GM21390 (cell line): ENCODE results near the gene SPIRE2.

ENCODE experiments used
- ATAC-seq: cut with Tn5 transposase; IDR thresholded peaks from one replicate; pipeline ENCODE4 v1.9.1; 2021; ENCODE audit not compliant: unreplicated experiment

Gene SPIRE2

DNA sequence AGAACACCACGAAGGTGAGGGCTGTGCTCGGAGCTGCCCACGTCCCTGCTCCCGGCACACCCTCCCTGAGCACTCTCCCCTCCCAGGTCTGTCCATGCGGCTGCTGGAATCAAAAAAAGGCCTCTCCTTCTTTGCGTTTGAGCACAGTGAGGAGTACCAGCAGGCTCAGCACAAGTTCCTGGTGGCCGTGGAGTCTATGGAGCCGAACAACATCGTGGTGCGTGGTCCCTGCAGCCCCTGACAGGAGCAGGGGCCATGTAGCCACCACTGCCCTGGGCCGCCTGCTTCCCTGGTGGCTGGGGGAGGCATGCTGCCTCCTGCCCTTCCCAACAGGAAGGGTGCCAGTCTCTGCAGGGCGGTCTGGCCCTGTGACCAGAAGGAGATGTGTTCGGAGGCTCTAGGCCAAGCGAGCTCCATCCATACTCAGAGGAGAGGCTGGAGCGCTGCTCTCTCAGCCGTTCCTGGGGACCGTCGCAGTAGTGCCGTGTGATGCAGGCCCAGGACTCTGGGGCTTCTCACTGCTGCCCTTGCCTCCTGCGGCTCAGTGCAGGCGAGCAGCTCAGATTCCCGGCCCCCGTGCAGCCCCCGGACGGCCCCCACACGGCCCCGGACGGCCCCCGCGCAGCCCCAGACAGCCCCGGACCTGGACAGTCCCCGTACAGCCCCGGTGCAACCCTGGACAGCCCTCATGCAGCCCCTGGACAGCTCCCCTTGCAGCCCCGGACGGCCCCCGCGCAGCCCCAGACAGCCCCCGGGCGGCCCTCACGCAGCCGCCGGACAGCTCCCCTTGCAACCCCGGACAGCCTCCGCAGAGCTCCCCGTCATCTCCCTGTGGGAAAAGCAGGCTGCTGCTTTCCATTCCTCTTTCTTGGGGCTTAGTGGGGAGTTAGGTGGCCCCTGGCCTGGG is 65.6 kb downstream of the SPIRE2 start:
- ATAC-seq: no peak

- no peak for ATAC-seq
Measured at GRCh38 chr16:89895482-89896250, 67.4 kb downstream of the SPIRE2 start.

DNA sequence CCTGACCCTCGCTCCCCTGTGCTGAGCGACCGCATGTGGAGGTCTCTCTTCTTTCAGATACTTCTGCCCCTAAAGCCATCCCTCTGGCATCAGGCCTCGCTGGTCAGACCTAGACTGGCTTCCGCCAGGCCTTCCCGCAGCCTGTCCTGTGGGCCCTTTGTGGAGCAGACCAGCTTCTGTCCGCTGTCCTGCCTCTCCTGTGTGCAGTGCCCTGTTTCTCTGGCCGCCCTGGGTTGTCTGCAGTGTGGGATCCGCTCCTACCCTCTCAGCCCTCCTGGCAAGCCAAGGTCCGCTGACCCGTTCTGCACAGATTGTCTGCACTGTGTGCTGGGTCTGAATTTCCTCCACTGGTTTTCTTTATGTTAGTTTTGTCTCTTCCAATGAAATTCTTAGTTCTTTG is 68.9 kb downstream of the SPIRE2 start:
- ATAC-seq: no peak

- no peak for ATAC-seq
Measured at GRCh38 chr16:89898201-89898967, 70.1 kb downstream of the SPIRE2 start.

DNA sequence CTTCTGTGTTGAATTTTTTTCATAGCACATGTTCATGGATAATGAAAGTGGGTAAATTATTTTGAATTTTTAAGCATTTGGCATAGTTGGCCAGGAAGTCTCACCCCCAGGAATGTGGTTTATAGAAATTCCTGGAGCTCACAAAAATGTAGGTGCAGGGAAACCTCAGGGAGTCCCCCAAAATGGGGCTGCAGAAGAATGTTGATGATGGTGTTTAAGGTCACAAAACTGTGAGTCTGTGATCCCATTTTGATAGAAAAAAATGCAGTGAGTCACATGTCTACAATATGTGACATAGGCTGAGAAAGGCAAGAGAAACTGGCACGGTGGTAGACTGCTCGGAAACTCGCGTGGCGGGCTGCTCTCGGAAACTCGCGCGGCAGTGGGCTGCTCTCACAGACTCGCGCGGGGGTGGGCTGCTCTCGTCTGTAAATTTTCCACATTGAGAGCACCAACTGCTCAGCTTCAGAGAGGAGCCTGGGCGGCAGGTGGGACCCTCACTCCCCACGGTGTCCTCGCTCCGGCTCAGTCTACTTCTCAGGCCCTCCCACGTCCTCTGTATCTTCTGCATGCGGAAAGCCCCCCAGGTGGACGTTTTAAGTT is 71.7 kb downstream of the SPIRE2 start:
- ATAC-seq: no peak

DNA sequence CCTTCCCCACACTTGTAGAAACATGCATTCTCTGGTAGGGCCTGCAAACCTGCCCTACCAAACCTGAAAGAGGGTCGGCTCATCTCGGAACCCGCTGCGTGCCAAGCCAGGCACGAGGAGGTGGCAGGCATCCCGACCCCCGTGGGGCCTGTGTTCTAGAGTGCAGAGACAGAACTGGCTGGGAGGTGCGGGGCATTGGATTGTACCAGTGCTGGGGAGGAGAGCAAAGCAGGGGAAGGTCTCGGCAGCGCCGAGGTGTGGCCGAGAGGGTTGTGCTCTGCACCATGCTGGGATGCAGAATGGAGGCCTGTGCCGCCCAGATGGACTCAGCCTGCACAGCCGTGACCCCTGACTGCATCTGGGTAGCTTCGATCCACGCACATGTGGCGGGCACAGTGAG is 72.6 kb downstream of the SPIRE2 start:
- ATAC-seq: no peak

- ATAC-seq: no peak
Measured at GRCh38 chr16:89902980-89903379, 74.7 kb downstream of the SPIRE2 start.

- no peak for ATAC-seq
Measured at GRCh38 chr16:89903908-89904515, 75.7 kb downstream of the SPIRE2 start.

- ATAC-seq: no peak
Measured at GRCh38 chr16:89904606-89905510, 76.6 kb downstream of the SPIRE2 start.

GRCh38 chr16:89905511-89906139 is 77.3 kb downstream of the SPIRE2 start:
- ATAC-seq: no peak

- ATAC-seq: no peak
Measured at GRCh38 chr16:89906140-89907025, 78.1 kb downstream of the SPIRE2 start.

- no peak for ATAC-seq
Measured at GRCh38 chr16:89907055-89907814, 79.0 kb downstream of the SPIRE2 start.

- ATAC-seq: no peak
Measured at GRCh38 chr16:89908236-89908635, 80.0 kb downstream of the SPIRE2 start.

DNA sequence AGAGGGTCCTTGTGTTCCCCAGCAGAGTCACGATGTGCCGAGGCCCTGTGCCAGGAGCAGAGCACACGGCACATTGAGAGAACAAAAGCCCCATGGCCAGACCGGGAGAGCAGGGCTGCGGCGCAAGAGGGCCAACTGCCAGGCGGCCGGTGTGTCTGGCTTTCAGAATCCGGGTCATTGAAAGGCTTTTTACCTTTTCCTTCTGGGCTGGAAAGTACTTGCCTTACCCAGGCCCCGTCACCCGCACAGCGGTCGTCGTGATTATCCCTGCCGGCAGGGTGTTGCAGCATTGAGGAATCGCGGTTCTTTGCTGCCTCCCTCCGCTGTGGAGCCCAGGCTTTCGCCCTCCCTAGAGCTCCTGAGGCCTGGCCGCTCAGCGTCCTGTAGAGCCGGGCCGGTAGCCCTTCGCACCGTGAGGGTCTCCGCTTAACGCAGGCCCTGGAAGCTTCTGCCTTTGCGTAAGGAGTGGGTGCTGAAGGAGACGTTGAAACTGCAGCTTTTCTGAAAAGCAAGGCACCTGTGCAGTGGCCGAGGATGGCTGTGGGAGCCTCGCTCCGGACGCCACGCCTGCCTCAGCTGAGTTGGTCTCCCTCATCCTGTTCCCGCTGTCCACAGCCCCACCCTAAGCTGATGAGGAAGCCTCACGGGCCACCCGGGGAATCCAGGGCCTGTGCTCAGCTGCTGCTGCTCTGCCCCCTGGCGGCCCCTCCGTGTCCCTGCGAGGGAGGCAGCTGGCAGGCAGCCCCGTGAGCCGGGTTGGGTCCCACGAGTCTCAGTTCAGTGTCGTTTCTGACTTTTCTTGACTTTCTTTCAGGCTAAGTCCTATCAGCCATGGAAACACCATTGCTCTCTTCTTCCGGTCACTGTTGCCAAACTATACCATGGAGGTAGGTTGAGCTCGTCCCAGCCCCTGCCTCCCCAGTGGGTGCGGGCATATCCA is 81.8 kb downstream of the SPIRE2 start:
- ATAC-seq: peak; percentile 61

DNA sequence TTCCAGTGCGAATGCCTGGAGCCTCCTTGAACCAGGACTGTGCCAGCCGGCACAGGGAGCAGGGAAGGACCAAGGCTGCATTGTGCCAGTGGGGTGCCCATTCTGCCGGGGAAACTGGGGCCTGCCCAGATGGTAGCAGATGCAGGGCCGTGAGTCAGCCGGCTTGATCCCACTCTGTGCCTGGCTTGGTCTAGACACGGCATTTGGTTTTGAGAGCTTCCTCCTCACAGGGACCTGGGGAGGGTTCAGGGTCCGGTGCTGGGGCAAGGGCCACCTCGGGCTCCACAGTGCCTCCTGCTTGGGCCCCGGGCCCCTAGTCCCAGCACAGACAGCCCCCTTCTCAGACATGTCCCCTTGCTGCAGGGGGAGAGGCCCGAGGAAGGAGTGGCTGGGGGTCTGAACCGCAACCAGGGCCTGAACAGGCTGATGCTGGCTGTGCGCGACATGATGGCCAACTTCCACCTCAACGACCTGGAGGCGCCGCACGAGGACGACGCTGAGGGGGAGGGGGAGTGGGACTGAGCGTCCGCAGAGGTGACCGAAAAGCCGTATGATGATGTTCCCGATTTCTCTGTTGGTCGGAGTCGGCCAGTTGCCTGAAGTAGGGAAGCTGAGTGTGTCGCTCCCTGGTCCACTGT is 82.6 kb downstream of the SPIRE2 start:
- ATAC-seq: no peak

DNA sequence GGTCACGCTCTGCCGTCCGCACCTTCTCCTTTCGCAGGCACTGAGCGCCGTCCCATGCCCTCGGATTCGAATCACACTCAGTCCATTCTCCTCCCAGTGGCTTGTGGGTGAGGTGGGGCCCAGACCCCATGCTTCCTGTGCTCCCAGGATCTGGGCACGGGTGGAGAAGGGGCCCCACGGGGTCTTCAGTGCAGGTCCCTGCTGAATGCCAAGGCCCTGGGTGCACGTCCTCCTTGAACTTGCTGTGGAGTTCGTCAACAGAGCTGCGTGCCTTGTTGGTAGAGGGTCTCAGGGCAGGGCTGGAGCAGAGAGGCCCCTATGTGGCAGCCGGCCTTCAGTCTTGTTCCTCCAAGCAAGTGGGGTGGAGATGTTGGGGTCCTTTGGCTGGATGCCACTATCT is 83.1 kb downstream of the SPIRE2 start:
- no peak for ATAC-seq
